ENCODE measurements around the gene PDZD2.

DNA sequence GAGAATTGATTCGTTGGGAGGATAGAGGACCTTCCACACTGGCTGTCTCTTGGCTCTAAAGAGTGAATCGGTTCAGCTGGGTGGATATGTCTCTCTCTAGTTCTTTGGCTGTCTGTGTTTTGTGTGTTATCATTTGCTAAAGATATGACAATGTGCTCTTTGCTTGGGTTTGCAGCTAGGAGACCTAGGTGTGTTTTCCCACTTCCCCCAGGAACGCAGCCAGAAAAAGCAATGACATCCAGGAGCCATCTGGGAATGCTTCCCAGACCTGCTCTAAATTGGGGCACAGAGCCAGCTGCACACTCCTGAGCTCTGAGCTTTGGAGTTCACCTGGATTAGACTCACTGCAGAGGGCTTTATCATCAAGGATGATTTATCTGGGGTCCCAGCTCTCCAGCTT, 12.8 kb upstream of the PDZD2 start:
- TF ChIP-seq, protein P1, sequence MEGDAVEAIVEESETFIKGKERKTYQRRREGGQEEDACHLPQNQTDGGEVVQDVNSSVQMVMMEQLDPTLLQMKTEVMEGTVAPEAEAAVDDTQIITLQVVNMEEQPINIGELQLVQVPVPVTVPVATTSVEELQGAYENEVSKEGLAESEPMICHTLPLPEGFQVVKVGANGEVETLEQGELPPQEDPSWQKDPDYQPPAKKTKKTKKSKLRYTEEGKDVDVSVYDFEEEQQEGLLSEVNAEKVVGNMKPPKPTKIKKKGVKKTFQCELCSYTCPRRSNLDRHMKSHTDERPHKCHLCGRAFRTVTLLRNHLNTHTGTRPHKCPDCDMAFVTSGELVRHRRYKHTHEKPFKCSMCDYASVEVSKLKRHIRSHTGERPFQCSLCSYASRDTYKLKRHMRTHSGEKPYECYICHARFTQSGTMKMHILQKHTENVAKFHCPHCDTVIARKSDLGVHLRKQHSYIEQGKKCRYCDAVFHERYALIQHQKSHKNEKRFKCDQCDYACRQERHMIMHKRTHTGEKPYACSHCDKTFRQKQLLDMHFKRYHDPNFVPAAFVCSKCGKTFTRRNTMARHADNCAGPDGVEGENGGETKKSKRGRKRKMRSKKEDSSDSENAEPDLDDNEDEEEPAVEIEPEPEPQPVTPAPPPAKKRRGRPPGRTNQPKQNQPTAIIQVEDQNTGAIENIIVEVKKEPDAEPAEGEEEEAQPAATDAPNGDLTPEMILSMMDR (IDR thresholded peaks at IDR 0.05), result no peak
- no peak for TF ChIP-seq ZFX (IDR thresholded peaks at IDR 0.05; ENCODE audit: borderline replicate concordance)

Data from 22Rv1 (cell line).